ENCODE measurements around the gene RTKN2.

The RTKN2 gene

GRCh38 chr10:62268399-62269114, at the start of gene RTKN2:
Gene RTKN2, minus strand, starts transcription at chr10:62268844. Its CDS starts 234 bp downstream, at chr10:62268610.
- Histone ChIP-seq H3K27me3 (ENCODE audit: control insufficient read depth in 1 of 2, insufficient read depth in 2 of 2, low read length in 2 of 2) (no peaks in the 10 kb centered on the region), H3K9ac (ENCODE audit: low read depth in 1 of 2, low read length in 2 of 2) (peak within 1 kb of the TSS; percentile 63 to 81), H3K9me3 (ENCODE audit: control insufficient read depth in 1 of 2, low read length in 2 of 2) (no peaks in the 10 kb centered on the region), H3K4me1 (ENCODE audit: control insufficient read depth in 1 of 2, insufficient read depth in 2 of 2, low read length in 2 of 2) (peaks cover 6 to 15% of the 10 kb centered on the region in 2 donors), H3K36me3 (ENCODE audit: control insufficient read depth in 1 of 2, insufficient read depth in 2 of 2, low read length in 2 of 2) (no peaks in the 10 kb centered on the region), H3K27ac (ENCODE audit: low read depth, low read length) (no peak within 1 kb of the TSS), H3K4me3 (ENCODE audit: low read depth in 1 of 2, low read length in 2 of 2) (peak within 1 kb of the TSS; percentile 70 to 95)

GRCh38 chr10:62317257-62317656, 48.6 kb upstream of the RTKN2 start:
- Histone ChIP-seq H3K4me1 (ENCODE audit: control insufficient read depth in 1 of 2, insufficient read depth in 2 of 2, low read length in 2 of 2) (no peaks in the 10 kb centered on the region), H3K27ac (ENCODE audit: low read depth, low read length) (no peak overlapping the region), H3K4me3 (ENCODE audit: low read depth in 1 of 2, low read length in 2 of 2) (no peak overlapping the region)

GRCh38 chr10:62309254-62309653, 40.6 kb upstream of the RTKN2 start:
- Histone ChIP-seq H3K27me3 (ENCODE audit: control insufficient read depth in 1 of 2, insufficient read depth in 2 of 2, low read length in 2 of 2) (no peaks in the 10 kb centered on the region), H3K4me3 (ENCODE audit: low read depth in 1 of 2, low read length in 2 of 2) (no peak overlapping the region), H3K36me3 (ENCODE audit: control insufficient read depth in 1 of 2, insufficient read depth in 2 of 2, low read length in 2 of 2) (no peaks in the 10 kb centered on the region), H3K4me1 (ENCODE audit: control insufficient read depth in 1 of 2, insufficient read depth in 2 of 2, low read length in 2 of 2) (no peaks in the 10 kb centered on the region), H3K9ac (ENCODE audit: low read depth in 1 of 2, low read length in 2 of 2) (no peak overlapping the region), H3K27ac (ENCODE audit: low read depth, low read length) (no peak overlapping the region), H3K9me3 (ENCODE audit: control insufficient read depth in 1 of 2, low read length in 2 of 2) (no peaks in the 10 kb centered on the region)

More at GRCh38 chr10:62317257-62317656, 48.6 kb upstream of the RTKN2 start:
- no peaks in the 10 kb centered on the region for H3K9me3 ChIP-seq (ENCODE audit: control insufficient read depth in 1 of 2, low read length in 2 of 2)
- H3K36me3 ChIP-seq (ENCODE audit: control insufficient read depth in 1 of 2, insufficient read depth in 2 of 2, low read length in 2 of 2): no peaks in the 10 kb centered on the region
- H3K27me3 ChIP-seq (ENCODE audit: control insufficient read depth in 1 of 2, insufficient read depth in 2 of 2, low read length in 2 of 2): no peaks in the 10 kb centered on the region
- H3K9ac ChIP-seq (ENCODE audit: low read depth in 1 of 2, low read length in 2 of 2): no peak overlapping the region

- Histone ChIP-seq H3K27me3 (ENCODE audit: control insufficient read depth in 1 of 2, insufficient read depth in 2 of 2, low read length in 2 of 2) (no peaks in the 10 kb centered on the region), H3K27ac (ENCODE audit: low read depth, low read length) (no peak overlapping the region)
These were observed 39.5 kb upstream of the RTKN2 start for GRCh38 chr10:62308101-62308500.

GRCh38 chr10:62307635-62308034, 39.0 kb upstream of the RTKN2 start:
- Histone ChIP-seq H3K27ac (ENCODE audit: low read depth, low read length) (no peak overlapping the region), H3K4me1 (ENCODE audit: control insufficient read depth in 1 of 2, insufficient read depth in 2 of 2, low read length in 2 of 2) (no peaks in the 10 kb centered on the region), H3K4me3 (ENCODE audit: low read depth in 1 of 2, low read length in 2 of 2) (no peak overlapping the region), H3K9ac (ENCODE audit: low read depth in 1 of 2, low read length in 2 of 2) (no peak overlapping the region), H3K9me3 (ENCODE audit: control insufficient read depth in 1 of 2, low read length in 2 of 2) (no peaks in the 10 kb centered on the region), H3K27me3 (ENCODE audit: control insufficient read depth in 1 of 2, insufficient read depth in 2 of 2, low read length in 2 of 2) (no peaks in the 10 kb centered on the region), H3K36me3 (ENCODE audit: control insufficient read depth in 1 of 2, insufficient read depth in 2 of 2, low read length in 2 of 2) (no peaks in the 10 kb centered on the region)

More at GRCh38 chr10:62308101-62308500, 39.5 kb upstream of the RTKN2 start:
- Histone ChIP-seq H3K9me3 (ENCODE audit: control insufficient read depth in 1 of 2, low read length in 2 of 2) (no peaks in the 10 kb centered on the region), H3K36me3 (ENCODE audit: control insufficient read depth in 1 of 2, insufficient read depth in 2 of 2, low read length in 2 of 2) (no peaks in the 10 kb centered on the region), H3K9ac (ENCODE audit: low read depth in 1 of 2, low read length in 2 of 2) (no peak overlapping the region), H3K4me3 (ENCODE audit: low read depth in 1 of 2, low read length in 2 of 2) (no peak overlapping the region), H3K4me1 (ENCODE audit: control insufficient read depth in 1 of 2, insufficient read depth in 2 of 2, low read length in 2 of 2) (no peaks in the 10 kb centered on the region)

GRCh38 chr10:62306663-62307062, 38.0 kb upstream of the RTKN2 start:
- Histone ChIP-seq H3K4me1 (ENCODE audit: control insufficient read depth in 1 of 2, insufficient read depth in 2 of 2, low read length in 2 of 2) (no peaks in the 10 kb centered on the region), H3K36me3 (ENCODE audit: control insufficient read depth in 1 of 2, insufficient read depth in 2 of 2, low read length in 2 of 2) (no peaks in the 10 kb centered on the region), H3K4me3 (ENCODE audit: low read depth in 1 of 2, low read length in 2 of 2) (no peak overlapping the region), H3K27me3 (ENCODE audit: control insufficient read depth in 1 of 2, insufficient read depth in 2 of 2, low read length in 2 of 2) (no peaks in the 10 kb centered on the region), H3K9ac (ENCODE audit: low read depth in 1 of 2, low read length in 2 of 2) (no peak overlapping the region), H3K9me3 (ENCODE audit: control insufficient read depth in 1 of 2, low read length in 2 of 2) (no peaks in the 10 kb centered on the region), H3K27ac (ENCODE audit: low read depth, low read length) (no peak overlapping the region)

GRCh38 chr10:62305813-62306212, 37.2 kb upstream of the RTKN2 start:
- no peak overlapping the region for H3K4me3 ChIP-seq (ENCODE audit: low read depth in 1 of 2, low read length in 2 of 2)
- H3K27ac ChIP-seq (ENCODE audit: low read depth, low read length): no peak overlapping the region
- no peaks in the 10 kb centered on the region for H3K36me3 ChIP-seq (ENCODE audit: control insufficient read depth in 1 of 2, insufficient read depth in 2 of 2, low read length in 2 of 2)
- H3K9ac ChIP-seq (ENCODE audit: low read depth in 1 of 2, low read length in 2 of 2): no peak overlapping the region
- no peaks in the 10 kb centered on the region for H3K9me3 ChIP-seq (ENCODE audit: control insufficient read depth in 1 of 2, low read length in 2 of 2)
- H3K27me3 ChIP-seq (ENCODE audit: control insufficient read depth in 1 of 2, insufficient read depth in 2 of 2, low read length in 2 of 2): no peaks in the 10 kb centered on the region
- no peaks in the 10 kb centered on the region for H3K4me1 ChIP-seq (ENCODE audit: control insufficient read depth in 1 of 2, insufficient read depth in 2 of 2, low read length in 2 of 2)

- no peaks in the 10 kb centered on the region for H3K4me1 ChIP-seq (ENCODE audit: control insufficient read depth in 1 of 2, insufficient read depth in 2 of 2, low read length in 2 of 2)
- H3K9ac ChIP-seq (ENCODE audit: low read depth in 1 of 2, low read length in 2 of 2): no peak overlapping the region
- no peak overlapping the region for H3K27ac ChIP-seq (ENCODE audit: low read depth, low read length)
- H3K36me3 ChIP-seq (ENCODE audit: control insufficient read depth in 1 of 2, insufficient read depth in 2 of 2, low read length in 2 of 2): no peaks in the 10 kb centered on the region
- no peak overlapping the region for H3K4me3 ChIP-seq (ENCODE audit: low read depth in 1 of 2, low read length in 2 of 2)
- H3K27me3 ChIP-seq (ENCODE audit: control insufficient read depth in 1 of 2, insufficient read depth in 2 of 2, low read length in 2 of 2): no peaks in the 10 kb centered on the region
- H3K9me3 ChIP-seq (ENCODE audit: control insufficient read depth in 1 of 2, low read length in 2 of 2): no peaks in the 10 kb centered on the region
These were observed 35.3 kb upstream of the RTKN2 start for GRCh38 chr10:62303922-62304321.

GRCh38 chr10:62302760-62303159, 34.1 kb upstream of the RTKN2 start:
- H3K27ac ChIP-seq (ENCODE audit: low read depth, low read length): no peak overlapping the region
- H3K36me3 ChIP-seq (ENCODE audit: control insufficient read depth in 1 of 2, insufficient read depth in 2 of 2, low read length in 2 of 2): no peaks in the 10 kb centered on the region
- no peak overlapping the region for H3K9ac ChIP-seq (ENCODE audit: low read depth in 1 of 2, low read length in 2 of 2)
- no peak overlapping the region for H3K4me3 ChIP-seq (ENCODE audit: low read depth in 1 of 2, low read length in 2 of 2)
- no peaks in the 10 kb centered on the region for H3K27me3 ChIP-seq (ENCODE audit: control insufficient read depth in 1 of 2, insufficient read depth in 2 of 2, low read length in 2 of 2)
- no peaks in the 10 kb centered on the region for H3K4me1 ChIP-seq (ENCODE audit: control insufficient read depth in 1 of 2, insufficient read depth in 2 of 2, low read length in 2 of 2)
- H3K9me3 ChIP-seq (ENCODE audit: control insufficient read depth in 1 of 2, low read length in 2 of 2): no peaks in the 10 kb centered on the region

- H3K4me3 ChIP-seq (ENCODE audit: low read depth in 1 of 2, low read length in 2 of 2): no peak overlapping the region
- H3K36me3 ChIP-seq (ENCODE audit: control insufficient read depth in 1 of 2, insufficient read depth in 2 of 2, low read length in 2 of 2): no peaks in the 10 kb centered on the region
- H3K9ac ChIP-seq (ENCODE audit: low read depth in 1 of 2, low read length in 2 of 2): no peak overlapping the region
- no peak overlapping the region for H3K27ac ChIP-seq (ENCODE audit: low read depth, low read length)
- H3K27me3 ChIP-seq (ENCODE audit: control insufficient read depth in 1 of 2, insufficient read depth in 2 of 2, low read length in 2 of 2): peaks cover 0 to 5% of the 10 kb centered on the region in 2 donors
- no peaks in the 10 kb centered on the region for H3K9me3 ChIP-seq (ENCODE audit: control insufficient read depth in 1 of 2, low read length in 2 of 2)
- H3K4me1 ChIP-seq (ENCODE audit: control insufficient read depth in 1 of 2, insufficient read depth in 2 of 2, low read length in 2 of 2): no peaks in the 10 kb centered on the region
These were observed 29.2 kb upstream of the RTKN2 start for GRCh38 chr10:62297857-62298256.

All from duodenal mucosa (tissue), 2 donors.